ENCODE results near the gene PRICKLE2. TPM values are rescaled to one million over a fixed set of nuclear protein-coding genes. Genes with fewer than 3 reads are reported as not detected.
A peak's percentile ranks its signal among the peaks of the same experiment; 100 is the strongest.

Gene PRICKLE2
- total RNA-seq, 1 experiment from 2014 or later: not detected

GRCh38 chr3:64148955-64149653, 76.2 kb downstream of the PRICKLE2 start:
- Histone ChIP-seq H3K9me3 (ENCODE audit: low read depth, low read length, poor library complexity, severe bottlenecking) (no peaks in the 10 kb centered on the region), H3K36me3 (ENCODE audit: insufficient read depth, low read length, poor library complexity, severe bottlenecking) (no peaks in the 10 kb centered on the region), H3K4me1 (ENCODE audit: insufficient read depth, low read length, poor library complexity, severe bottlenecking) (no peaks in the 10 kb centered on the region), H3K27me3 (replicated peaks; ENCODE audit: insufficient read depth, low read depth, low read length, poor library complexity) (no peaks in the 10 kb centered on the region), H3K4me3 (ENCODE audit: low read depth, low read length, poor library complexity, severe bottlenecking) (no peak overlapping the region), H3K27ac (ENCODE audit: low read depth, low read length, poor library complexity, severe bottlenecking) (no peak overlapping the region)
- CTCF ChIA-PET: no interaction called here
- TF ChIP-seq EZH2 (IDR thresholded peaks at IDR 0.05; ENCODE audit: borderline replicate concordance, low read depth, low read length, poor library complexity, severe bottlenecking): no peak
- TF ChIP-seq, protein P1, sequence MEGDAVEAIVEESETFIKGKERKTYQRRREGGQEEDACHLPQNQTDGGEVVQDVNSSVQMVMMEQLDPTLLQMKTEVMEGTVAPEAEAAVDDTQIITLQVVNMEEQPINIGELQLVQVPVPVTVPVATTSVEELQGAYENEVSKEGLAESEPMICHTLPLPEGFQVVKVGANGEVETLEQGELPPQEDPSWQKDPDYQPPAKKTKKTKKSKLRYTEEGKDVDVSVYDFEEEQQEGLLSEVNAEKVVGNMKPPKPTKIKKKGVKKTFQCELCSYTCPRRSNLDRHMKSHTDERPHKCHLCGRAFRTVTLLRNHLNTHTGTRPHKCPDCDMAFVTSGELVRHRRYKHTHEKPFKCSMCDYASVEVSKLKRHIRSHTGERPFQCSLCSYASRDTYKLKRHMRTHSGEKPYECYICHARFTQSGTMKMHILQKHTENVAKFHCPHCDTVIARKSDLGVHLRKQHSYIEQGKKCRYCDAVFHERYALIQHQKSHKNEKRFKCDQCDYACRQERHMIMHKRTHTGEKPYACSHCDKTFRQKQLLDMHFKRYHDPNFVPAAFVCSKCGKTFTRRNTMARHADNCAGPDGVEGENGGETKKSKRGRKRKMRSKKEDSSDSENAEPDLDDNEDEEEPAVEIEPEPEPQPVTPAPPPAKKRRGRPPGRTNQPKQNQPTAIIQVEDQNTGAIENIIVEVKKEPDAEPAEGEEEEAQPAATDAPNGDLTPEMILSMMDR (conservative IDR thresholded peaks at IDR 0.05; ENCODE audit: low read depth, low read length): no peak
- no TSS peak for BruUV-seq (replicated peaks)
- POLR2A ChIA-PET (ENCODE audit: low non-redundant PET): no interaction called here
- peak; percentile 15 for DNase-seq (ENCODE audit: low spot score)
- intact Hi-C loops (cut with micrococcal nuclease; ENCODE audit: unreplicated experiment): no loop called here

DNA sequence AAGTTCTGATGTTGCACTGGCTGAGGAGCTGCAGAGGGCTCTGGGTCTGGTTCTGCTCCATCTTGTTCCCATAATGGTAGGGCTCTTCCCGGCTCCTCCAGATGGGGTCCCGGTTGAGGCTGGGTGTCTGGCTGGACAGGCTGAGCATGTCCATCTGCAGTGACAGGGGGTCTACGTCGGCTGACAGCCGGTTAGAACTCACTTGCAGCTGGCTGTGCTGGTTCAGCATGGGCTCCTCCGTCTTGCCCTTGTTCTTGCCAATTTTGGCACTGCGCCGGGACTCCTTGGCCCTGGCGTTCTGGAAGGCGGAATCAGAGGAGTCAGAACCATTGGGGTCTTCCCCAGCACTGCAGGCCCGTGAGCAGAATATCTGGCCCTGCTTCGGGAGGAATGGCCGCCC, 78.1 kb downstream of the PRICKLE2 start:
- DNase-seq (ENCODE audit: low spot score): no peak
- no TSS peak for BruUV-seq (replicated peaks)
- intact Hi-C loops (cut with micrococcal nuclease; ENCODE audit: unreplicated experiment): no loop called here
- no peak for TF ChIP-seq EZH2 (IDR thresholded peaks at IDR 0.05; ENCODE audit: borderline replicate concordance, low read depth, low read length, poor library complexity, severe bottlenecking)
- TF ChIP-seq, protein P1 (conservative IDR thresholded peaks at IDR 0.05; ENCODE audit: low read depth, low read length): no peak
- Histone ChIP-seq H3K36me3 (ENCODE audit: insufficient read depth, low read length, poor library complexity, severe bottlenecking) (no peaks in the 10 kb centered on the region), H3K4me1 (ENCODE audit: insufficient read depth, low read length, poor library complexity, severe bottlenecking) (no peaks in the 10 kb centered on the region), H3K9me3 (ENCODE audit: low read depth, low read length, poor library complexity, severe bottlenecking) (no peaks in the 10 kb centered on the region), H3K27me3 (replicated peaks; ENCODE audit: insufficient read depth, low read depth, low read length, poor library complexity) (no peaks in the 10 kb centered on the region), H3K4me3 (ENCODE audit: low read depth, low read length, poor library complexity, severe bottlenecking) (no peak overlapping the region), H3K27ac (ENCODE audit: low read depth, low read length, poor library complexity, severe bottlenecking) (no peak overlapping the region)
- ChIA-PET POLR2A (ENCODE audit: low non-redundant PET) (no interaction called here), CTCF (no interaction called here)

GRCh38 chr3:64145438-64145837, 79.8 kb downstream of the PRICKLE2 start:
- H3K4me3 ChIP-seq (ENCODE audit: low read depth, low read length, poor library complexity, severe bottlenecking): no peak overlapping the region
- CTCF ChIA-PET: no interaction called here
- no TSS peak for BruUV-seq (replicated peaks)
- H3K4me1 ChIP-seq (ENCODE audit: insufficient read depth, low read length, poor library complexity, severe bottlenecking): no peaks in the 10 kb centered on the region
- TF ChIP-seq, protein P1 (conservative IDR thresholded peaks at IDR 0.05; ENCODE audit: low read depth, low read length): no peak
- TF ChIP-seq EZH2 (IDR thresholded peaks at IDR 0.05; ENCODE audit: borderline replicate concordance, low read depth, low read length, poor library complexity, severe bottlenecking): no peak
- H3K9me3 ChIP-seq (ENCODE audit: low read depth, low read length, poor library complexity, severe bottlenecking): no peaks in the 10 kb centered on the region
- H3K27me3 ChIP-seq (replicated peaks; ENCODE audit: insufficient read depth, low read depth, low read length, poor library complexity): no peaks in the 10 kb centered on the region
- intact Hi-C loops (cut with micrococcal nuclease; ENCODE audit: unreplicated experiment): no loop called here
- POLR2A ChIA-PET (ENCODE audit: low non-redundant PET): no interaction called here
- H3K27ac ChIP-seq (ENCODE audit: low read depth, low read length, poor library complexity, severe bottlenecking): no peak overlapping the region
- no peak for DNase-seq (ENCODE audit: low spot score)
- H3K36me3 ChIP-seq (ENCODE audit: insufficient read depth, low read length, poor library complexity, severe bottlenecking): no peaks in the 10 kb centered on the region

Data from A673 (cell line).